Stimulated activated CD4-positive, alpha-beta T cell treated with anti-CD3 and anti-CD28 coated beads, Interleukin-4, amount 100 ng/mL, for 24 hours (primary cell): Measurements from ENCODE around the gene JAKMIP1.
A peak's percentile ranks its signal among the peaks of the same experiment; 100 is the strongest.

Experiments used
- DNase-seq: peaks from one replicate; pipeline ENCODE4 v3.0.0-alpha.2; 2020

JAKMIP1 gene

DNA sequence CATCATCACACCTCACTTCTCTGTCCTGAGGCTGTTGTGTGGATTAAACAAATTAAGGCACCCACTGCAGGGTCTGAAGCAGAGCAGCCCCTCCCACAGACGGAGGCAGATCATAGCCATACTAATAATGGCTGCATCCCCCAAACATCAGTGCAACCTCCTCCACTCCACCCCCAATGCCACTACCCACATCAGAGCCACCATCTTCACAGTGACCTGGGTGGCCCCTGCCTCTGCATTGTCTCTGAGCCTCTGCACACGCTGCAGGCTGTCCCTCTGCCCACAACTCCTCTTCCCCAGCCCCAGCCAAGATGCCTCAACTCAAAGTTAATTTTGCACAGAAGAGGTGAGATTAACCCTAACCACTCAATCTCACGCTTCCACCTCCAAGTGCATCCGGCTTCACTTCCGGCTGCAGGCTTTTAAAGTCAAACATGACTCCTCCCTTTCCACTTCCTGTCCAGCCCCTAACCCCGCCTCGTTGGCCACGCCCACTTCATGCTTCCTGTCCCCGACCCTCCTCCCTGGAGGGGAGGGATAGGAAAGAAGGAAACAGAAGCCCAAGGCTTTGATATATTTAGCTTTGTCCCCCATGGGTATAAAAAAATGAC, 22.7 kb downstream of the JAKMIP1 start:
- peak; percentile 53 for DNase-seq

GRCh38 chr4:6175426-6175825, 24.9 kb downstream of the JAKMIP1 start:
- DNase-seq: no peak

- DNase-seq: no peak
These were observed 27.5 kb downstream of the JAKMIP1 start for GRCh38 chr4:6172927-6173200.

DNA sequence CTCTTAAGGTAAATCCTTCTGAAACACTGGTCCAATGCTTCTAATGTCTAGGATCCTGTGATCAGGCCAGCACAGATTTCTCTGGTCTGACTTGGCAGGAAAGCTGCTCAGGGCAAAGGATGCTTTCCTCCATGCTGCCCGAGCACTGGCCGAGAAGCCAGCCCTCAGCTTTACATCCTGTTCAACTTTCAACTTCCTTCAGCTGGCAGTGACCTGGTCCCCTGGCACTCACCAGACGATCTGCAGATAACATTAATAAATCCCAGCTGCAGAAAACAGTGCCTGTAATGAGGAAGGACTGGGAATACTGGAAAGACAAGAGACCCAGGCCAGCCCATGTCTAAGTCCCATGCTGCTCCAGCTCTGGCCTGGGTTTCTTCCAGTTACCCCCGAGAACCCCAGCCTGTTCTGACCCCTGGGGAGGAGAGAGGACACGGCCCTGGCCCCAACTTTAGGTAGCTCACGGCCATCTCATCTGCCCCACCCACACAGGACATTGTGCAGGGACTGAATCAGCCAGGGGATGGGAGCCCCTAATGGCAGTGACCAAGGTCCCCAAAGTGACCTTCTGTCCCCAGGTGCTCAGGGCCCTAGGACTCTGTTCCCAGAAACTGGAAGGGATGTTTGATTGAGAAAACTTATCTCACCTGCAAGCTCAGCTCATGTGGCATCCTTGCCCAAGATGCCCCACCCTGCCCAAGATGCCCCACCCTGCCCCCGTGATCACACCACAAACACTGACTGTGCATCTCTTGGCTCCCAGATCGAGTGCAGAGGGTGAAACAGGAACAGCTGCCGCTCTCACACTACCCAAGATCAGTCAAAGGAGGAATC, 28.0 kb downstream of the JAKMIP1 start:
- peak; percentile 11 for DNase-seq

DNA sequence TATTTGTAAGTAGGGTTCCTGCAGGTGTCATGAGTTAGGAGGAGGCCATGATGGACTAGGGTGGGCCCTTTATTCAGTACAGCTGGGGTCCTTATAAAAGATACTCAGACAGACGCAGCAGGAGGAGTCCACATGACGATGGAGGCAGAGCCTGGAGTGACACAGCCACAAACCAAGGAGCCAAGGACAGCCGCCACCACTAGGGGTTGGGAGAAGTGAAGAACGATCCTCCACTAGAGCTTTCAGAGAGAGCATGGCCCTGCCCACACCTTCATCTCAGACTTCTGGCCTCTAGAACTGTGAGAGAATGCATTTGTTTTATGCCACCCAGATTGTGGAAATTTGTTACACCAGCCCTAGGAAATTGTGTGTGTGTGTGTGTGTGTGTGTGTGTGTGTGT, 31.1 kb downstream of the JAKMIP1 start:
- no peak for DNase-seq

DNA sequence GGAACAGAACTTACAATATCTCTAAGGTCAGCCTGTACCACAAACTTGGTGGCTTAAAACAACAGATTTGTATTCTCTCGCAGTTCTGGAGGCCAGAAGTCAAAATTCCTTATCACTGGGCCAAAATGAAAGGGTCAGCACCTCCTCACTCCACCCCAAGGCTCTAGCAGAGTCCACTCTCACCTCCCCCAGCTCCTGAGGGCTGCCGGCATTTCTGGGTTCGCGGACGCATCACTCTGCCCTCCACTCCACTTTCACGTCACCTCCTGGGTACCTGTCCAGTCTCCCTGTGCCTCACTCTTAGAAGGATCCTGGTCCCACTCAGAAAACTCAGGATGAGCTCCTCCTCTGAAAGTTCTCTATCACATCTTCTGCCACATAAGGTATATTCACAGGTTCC, 34.6 kb downstream of the JAKMIP1 start:
- no peak for DNase-seq

DNA sequence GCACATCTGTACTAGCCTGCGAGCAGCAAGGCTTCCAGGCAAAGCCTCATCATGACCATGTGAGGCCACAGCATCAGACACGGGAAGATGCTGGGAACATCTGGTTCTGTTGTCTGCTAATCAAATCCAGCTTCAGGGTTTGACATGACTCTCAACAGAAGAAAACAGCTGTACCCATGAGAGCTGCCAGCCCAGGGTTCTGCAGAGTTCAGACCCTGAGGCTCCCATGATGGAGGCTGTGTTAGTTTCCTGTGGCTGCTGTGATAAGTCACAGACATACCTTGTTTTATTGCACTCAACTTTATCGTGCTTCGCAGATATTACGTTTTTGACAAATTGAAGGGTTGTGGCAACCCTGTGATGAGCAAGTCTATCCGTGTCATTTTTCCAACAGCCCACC, 37.5 kb downstream of the JAKMIP1 start:
- DNase-seq: no peak

- no peak for DNase-seq
These were observed 38.4 kb downstream of the JAKMIP1 start for GRCh38 chr4:6161921-6162464.

DNA sequence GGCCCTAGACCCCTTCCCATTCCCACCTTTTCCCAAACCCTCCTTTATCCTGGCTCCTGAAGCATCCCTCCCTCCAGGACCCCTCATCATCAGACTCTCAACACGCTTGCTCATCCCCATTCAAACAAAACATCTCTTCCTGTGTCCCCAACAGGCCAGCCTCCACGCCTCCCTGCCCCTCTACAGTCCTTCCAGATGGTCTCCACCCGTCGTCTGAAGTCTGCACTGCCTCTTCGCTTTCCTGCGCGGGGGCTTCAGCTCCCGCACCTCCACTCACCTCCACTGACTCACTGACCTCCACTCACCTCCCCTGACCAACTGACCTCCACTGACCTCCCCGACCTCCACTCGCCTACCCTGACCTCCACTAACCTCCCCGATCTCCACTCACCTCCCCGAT, 39.8 kb downstream of the JAKMIP1 start:
- DNase-seq: no peak

GRCh38 chr4:6157926-6158325, 42.4 kb downstream of the JAKMIP1 start:
- no peak for DNase-seq

GRCh38 chr4:6155996-6156750, 44.2 kb downstream of the JAKMIP1 start:
- no peak for DNase-seq

DNA sequence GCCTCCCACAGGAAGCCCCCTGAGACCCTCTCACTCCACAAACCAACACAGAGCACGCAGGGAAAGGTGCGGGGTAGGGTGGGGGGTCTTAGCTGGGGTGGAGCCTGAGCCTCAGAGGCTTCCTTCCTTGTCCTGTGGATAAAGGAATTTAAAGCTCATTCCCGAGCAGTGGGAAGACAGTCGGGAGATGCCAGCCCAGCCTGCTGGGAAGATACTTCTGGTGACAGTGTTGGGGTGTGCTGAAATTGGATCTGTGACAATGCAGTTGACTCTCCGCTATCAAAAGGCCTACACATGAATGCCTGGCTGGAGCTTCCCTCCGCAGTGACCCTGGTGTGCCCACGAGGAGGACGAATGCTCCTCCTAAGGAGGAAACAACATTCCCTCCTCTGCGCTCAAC, 45.5 kb downstream of the JAKMIP1 start:
- DNase-seq: no peak

GRCh38 chr4:6153874-6154273, 46.5 kb downstream of the JAKMIP1 start:
- DNase-seq: no peak

GRCh38 chr4:6152869-6153705, 47.3 kb downstream of the JAKMIP1 start:
- no peak for DNase-seq

DNA sequence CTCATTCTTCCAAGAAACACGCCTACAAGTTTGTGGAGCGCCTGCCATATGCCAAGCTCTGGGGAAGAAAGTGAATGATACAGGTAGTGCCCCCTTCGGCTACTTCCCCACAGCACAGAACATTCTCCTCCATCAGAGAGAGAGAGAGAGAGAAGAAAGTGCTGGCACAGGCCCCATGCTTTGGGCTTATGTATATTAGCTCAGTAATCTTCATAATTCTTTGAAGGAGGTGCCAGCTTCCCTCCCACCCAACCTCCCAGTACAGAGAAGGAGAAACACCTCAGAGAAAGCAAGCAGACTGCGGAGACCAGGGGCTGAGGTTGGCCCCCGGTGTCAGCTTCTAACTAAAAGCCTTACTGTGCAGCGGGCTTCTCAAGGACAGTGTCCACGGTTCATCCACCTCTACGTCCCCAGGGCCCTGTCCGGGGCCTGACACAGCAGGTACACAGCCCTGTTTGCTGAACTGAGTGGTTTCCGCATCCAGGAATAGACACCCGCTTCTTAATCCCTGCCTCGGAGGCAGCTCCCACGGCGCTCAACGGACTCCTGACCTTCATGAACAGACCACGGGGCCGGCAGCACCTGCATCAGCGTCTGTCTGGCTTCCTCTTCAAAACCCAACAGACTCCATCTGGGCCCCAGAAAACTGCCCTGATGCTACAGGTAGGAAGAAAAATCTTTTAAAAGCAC, 50.2 kb downstream of the JAKMIP1 start:
- DNase-seq: no peak

GRCh38 chr4:6148506-6149205, 51.7 kb downstream of the JAKMIP1 start:
- no peak for DNase-seq

DNA sequence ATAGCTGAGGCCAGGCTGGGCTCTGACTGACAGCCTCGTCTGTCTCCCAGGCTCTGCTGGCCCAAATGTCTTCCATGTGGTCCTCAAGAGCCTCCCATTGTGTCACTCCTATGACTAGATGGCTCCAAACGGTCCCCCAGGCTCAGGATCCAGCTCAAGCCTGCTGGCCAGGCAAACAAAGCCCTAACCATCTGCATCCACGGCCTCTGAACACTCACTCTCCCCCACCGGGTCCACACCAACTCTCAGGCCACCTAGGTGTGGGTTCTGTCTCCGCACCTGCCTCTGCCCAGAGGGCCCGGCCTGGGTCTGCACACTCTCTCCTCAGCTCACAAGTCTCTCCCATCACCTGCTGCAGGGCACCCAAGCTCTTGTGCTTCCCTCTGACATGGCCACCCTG, 52.9 kb downstream of the JAKMIP1 start:
- DNase-seq: no peak

DNA sequence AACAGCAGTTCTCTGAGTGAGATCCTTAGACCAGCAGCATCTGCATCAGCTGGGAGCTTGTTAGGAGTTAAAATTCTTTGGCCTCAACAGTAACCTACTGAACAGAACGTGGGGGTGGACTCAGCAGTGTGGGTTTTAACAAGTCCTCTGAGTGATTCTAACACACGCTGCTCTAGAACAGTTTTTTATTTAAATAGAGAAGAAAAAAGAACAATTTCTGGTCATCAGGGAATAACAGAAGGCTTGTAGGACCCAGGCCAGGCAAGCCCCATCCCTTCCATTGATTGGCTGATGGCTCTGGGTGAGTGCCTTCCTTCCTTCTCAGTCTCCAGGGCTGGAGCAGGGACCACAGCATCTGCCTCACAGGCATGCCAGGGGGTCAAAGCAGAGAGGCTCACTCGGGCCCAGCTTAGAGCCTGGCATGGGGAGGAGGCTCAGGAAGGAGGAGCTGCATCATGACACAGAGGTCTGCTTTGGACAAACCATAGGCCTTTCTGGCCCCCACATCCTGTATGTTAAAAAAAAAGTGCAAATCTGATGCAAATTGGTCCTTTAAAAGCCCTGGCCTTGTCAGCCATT, 56.7 kb downstream of the JAKMIP1 start:
- no peak for DNase-seq

GRCh38 chr4:6142935-6143602, 57.3 kb downstream of the JAKMIP1 start:
- no peak for DNase-seq

DNA sequence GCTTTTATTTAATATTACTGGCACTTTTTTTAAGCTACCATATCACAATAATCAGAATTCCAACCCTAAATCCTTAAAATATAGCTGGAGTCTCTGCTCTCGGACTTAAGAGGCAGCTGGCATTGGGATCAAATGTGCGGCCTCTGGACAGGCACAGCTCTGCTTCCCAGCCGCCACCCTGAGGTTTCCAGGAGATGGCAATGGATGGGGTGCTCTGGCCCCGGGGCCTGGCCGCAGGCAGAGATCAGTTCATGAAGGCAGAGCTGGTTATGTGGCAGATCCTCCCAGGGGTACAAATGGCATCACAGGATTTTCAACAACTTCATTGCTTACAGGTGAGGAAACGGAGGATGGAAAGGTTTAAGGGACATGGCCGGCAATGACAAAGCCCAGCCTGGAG, 57.8 kb downstream of the JAKMIP1 start:
- DNase-seq: no peak

DNA sequence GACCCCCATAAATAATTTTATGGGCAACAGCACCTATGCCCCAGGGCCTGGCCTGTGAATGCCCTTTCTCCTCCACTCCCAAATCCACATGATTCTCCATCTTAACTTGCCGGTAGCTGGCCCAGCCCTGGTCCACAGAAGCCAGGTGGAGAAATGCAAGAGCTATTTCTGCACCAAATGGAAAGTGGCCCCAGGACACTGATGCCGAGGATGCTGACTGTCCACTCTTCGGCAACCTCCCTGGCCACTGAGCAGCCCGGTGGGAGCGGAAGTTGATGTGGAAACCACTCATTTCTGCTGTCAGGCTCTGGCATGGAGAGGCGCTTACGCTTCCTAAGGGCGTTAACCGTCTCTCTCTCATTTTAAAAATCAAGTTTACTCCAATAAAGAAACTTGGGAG, 58.8 kb downstream of the JAKMIP1 start:
- DNase-seq: no peak
